PC-3 (cell line): Measurements from ENCODE around the gene LPCAT2. TPM values are rescaled to one million over a fixed set of nuclear protein-coding genes. Genes with fewer than 3 reads are reported as not detected.

Source experiments
- ATAC-seq: fragments of 200-7000 bp; cut with Tn5 transposase; 2 replicates; pipeline ENCODE4 v1.9.1; 2020; ENCODE audit warnings: mild to moderate bottlenecking, moderate library complexity
- BruUV-seq: library from RNA; stranded (reverse); fragments of 400-500 nt; replicated peaks from 2 replicates; lab custom pipeline; 2021; lab: Mats Ljungman, UMichigan
- CTCF ChIA-PET: fragments of 300-600 bp; sonication (Branson Sonifier 250); formaldehyde crosslinking; loops from one replicate; lab custom pipeline; 2022; ENCODE audit warnings: antibody characterized with exemption; lab: Charles Lee
- POLR2A ChIA-PET: fragments of 300-600 bp; sonication (Branson Sonifier 250); formaldehyde crosslinking; loops from one replicate; lab custom pipeline; 2022; ENCODE audit warnings: antibody characterized with exemption; ENCODE audit not compliant: unreplicated experiment; lab: Charles Lee
- DNase-seq: peaks from one replicate; pipeline ENCODE4 v3.0.0-alpha.2; 2015
- H2AFZ ChIP-seq: fragments of 300-600 bp; sonication (generic); 2 replicates; pipeline ENCODE4 v1.6.0; 2016; ENCODE audit warnings: antibody characterized with exemption, low read length
- H3F3A ChIP-seq: fragments of 300-600 bp; sonication (generic); one replicate; pipeline ENCODE4 v1.6.0; 2017; ENCODE audit warnings: antibody characterized with exemption, low read length, control low read depth, mild to moderate bottlenecking; ENCODE audit not compliant: unreplicated experiment
- H3K27ac ChIP-seq: fragments of 300-600 bp; sonication (generic); 2 replicates; pipeline ENCODE4 v1.5.1; 2016; ENCODE audit warnings: mild to moderate bottlenecking, low read length
- H3K27me3 ChIP-seq: fragments of 300-600 bp; sonication (generic); 2 replicates; pipeline ENCODE4 v1.6.1; 2016; ENCODE audit warnings: low read length, mixed read lengths
- H3K36me3 ChIP-seq: fragments of 300-600 bp; sonication (generic); 2 replicates; pipeline ENCODE4 v1.6.1; 2016; ENCODE audit warnings: low read depth, mixed run types, low read length, mixed read lengths
- H3K4me1 ChIP-seq: fragments of 300-600 bp; sonication (generic); 2 replicates; pipeline ENCODE4 v1.5.1; 2016; ENCODE audit warnings: low read length; ENCODE audit not compliant: insufficient read depth
- H3K4me2 ChIP-seq: fragments of 300-600 bp; sonication (generic); 2 replicates; pipeline ENCODE4 v1.6.0; 2016; ENCODE audit warnings: low read length
- H3K4me3 ChIP-seq: fragments of 300-600 bp; sonication (generic); 2 replicates; pipeline ENCODE4 v1.5.1; 2016; ENCODE audit warnings: mild to moderate bottlenecking, low read length, mixed read lengths
- H3K79me2 ChIP-seq: fragments of 300-600 bp; sonication (generic); 2 replicates; pipeline ENCODE4 v1.6.1; 2017; ENCODE audit warnings: low read length, mixed read lengths
- H3K9ac ChIP-seq: fragments of 300-600 bp; sonication (generic); 2 replicates; pipeline ENCODE4 v1.6.0; 2016; ENCODE audit warnings: mild to moderate bottlenecking, low read length
- H3K9me2 ChIP-seq: fragments of 300-600 bp; sonication (generic); replicated peaks from 2 replicates; pipeline ENCODE4 v1.6.1; 2016; ENCODE audit warnings: mixed run types, low read length, mixed read lengths
- H3K9me3 ChIP-seq: fragments of 300-600 bp; sonication (generic); 2 replicates; pipeline ENCODE4 v1.6.1; 2016; ENCODE audit warnings: low read length, mixed read lengths
- H4K20me1 ChIP-seq: fragments of 300-600 bp; sonication (generic); 2 replicates; pipeline ENCODE4 v1.6.1; 2016; ENCODE audit warnings: low read length, mixed read lengths
- EZH2 ChIP-seq: fragments of 300-600 bp; sonication (generic); IDR thresholded peaks from one replicate; pipeline ENCODE4 v1.6.1; 2017; ENCODE audit warnings: antibody characterized with exemption, mild to moderate bottlenecking, low read length; ENCODE audit not compliant: unreplicated experiment
- EZH2phosphoT487 ChIP-seq: fragments of 300-600 bp; sonication (generic); IDR thresholded peaks from 2 replicates; pipeline ENCODE4 v1.6.1; 2018; ENCODE audit warnings: mild to moderate bottlenecking, antibody characterized with exemption, low read length, borderline replicate concordance
- intact Hi-C: fragments of 100-400 bp; cut with micrococcal nuclease; formaldehyde crosslinking; loops from 2 replicates; pipeline ENCODE4 v1.9.0; 2023
- total RNA-seq: library from RNA; depleted of rRNA; stranded (reverse); fragments of >200 nt; gene quantifications from 2 replicates; pipeline ENCODE4 v1.2.3, GENCODE V29; 2014
- TF ChIP-seq, protein P1 (sequence below): fragments of 300-600 bp; sonication (generic); conservative IDR thresholded peaks from 2 replicates; pipeline ENCODE4 v1.5.1; 2017; ENCODE audit warnings: antibody characterized with exemption, low read depth, mild to moderate bottlenecking, low read length

Gene LPCAT2
- total RNA-seq, 1 experiment from 2014 or later: 8.0 TPM

DNA sequence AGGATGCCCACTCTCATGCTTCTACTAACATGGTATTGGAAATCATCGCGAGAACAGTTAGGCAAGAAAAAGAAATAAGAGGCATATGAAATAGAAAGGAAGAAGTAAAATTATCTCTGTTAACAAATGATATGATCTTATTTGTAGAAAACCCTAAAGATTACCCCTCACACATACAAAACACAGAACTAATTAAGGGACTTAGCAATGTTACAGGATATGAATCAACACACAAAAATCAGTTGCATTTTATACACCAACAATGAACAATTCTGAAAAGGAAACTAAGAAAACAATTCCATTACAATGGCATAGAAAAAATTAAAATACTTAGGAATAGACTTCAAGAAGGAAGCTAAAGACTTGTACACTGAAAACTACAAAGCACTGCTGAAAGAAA, 54.9 kb downstream of the LPCAT2 start:
- H3K9me2 ChIP-seq: no peaks in the 10 kb centered on the region
- no peak overlapping the region for H2AFZ ChIP-seq
- TF ChIP-seq EZH2phosphoT487: no peak
- no peak for TF ChIP-seq EZH2
- TF ChIP-seq, protein P1, sequence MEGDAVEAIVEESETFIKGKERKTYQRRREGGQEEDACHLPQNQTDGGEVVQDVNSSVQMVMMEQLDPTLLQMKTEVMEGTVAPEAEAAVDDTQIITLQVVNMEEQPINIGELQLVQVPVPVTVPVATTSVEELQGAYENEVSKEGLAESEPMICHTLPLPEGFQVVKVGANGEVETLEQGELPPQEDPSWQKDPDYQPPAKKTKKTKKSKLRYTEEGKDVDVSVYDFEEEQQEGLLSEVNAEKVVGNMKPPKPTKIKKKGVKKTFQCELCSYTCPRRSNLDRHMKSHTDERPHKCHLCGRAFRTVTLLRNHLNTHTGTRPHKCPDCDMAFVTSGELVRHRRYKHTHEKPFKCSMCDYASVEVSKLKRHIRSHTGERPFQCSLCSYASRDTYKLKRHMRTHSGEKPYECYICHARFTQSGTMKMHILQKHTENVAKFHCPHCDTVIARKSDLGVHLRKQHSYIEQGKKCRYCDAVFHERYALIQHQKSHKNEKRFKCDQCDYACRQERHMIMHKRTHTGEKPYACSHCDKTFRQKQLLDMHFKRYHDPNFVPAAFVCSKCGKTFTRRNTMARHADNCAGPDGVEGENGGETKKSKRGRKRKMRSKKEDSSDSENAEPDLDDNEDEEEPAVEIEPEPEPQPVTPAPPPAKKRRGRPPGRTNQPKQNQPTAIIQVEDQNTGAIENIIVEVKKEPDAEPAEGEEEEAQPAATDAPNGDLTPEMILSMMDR: no peak
- DNase-seq (no peak), ATAC-seq (no peak)
- no peak overlapping the region for H3K9ac ChIP-seq
- no TSS peak for BruUV-seq
- ChIA-PET CTCF (no interaction called here), POLR2A (no interaction called here)
- no peaks in the 10 kb centered on the region for H3K9me3 ChIP-seq
- H4K20me1 ChIP-seq: no peaks in the 10 kb centered on the region
- no peak overlapping the region for H3K4me3 ChIP-seq
- no peaks in the 10 kb centered on the region for H3K4me1 ChIP-seq
- no peaks in the 10 kb centered on the region for H3F3A ChIP-seq
- intact Hi-C loops: no loop called here
- H3K36me3 ChIP-seq: no peaks in the 10 kb centered on the region
- H3K79me2 ChIP-seq: no peaks in the 10 kb centered on the region
- H3K27ac ChIP-seq: no peak overlapping the region
- no peak overlapping the region for H3K4me2 ChIP-seq
- H3K27me3 ChIP-seq: no peaks in the 10 kb centered on the region

DNA sequence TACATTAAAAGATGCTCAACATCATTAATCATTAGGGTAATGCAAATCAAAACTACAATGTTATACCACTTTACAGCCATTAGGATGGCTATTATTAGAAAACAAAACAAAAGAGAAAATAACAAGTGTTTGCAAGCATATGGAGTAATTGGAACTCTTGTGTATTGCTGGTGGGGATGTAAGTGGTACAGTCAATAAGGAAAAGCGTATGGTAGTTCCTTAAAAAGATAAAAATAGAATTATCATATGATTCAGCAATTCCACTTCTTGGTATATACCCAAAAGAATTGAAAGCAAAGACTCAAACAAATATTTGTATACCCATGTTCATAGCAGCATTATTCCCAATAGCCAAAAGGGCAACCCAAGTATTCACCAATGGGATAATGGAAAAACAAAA, 56.2 kb downstream of the LPCAT2 start:
- H3K27ac ChIP-seq: no peak overlapping the region
- no peak overlapping the region for H3K4me2 ChIP-seq
- no peak overlapping the region for H3K4me3 ChIP-seq
- H3F3A ChIP-seq: no peaks in the 10 kb centered on the region
- H4K20me1 ChIP-seq: no peaks in the 10 kb centered on the region
- no peaks in the 10 kb centered on the region for H3K27me3 ChIP-seq
- H3K9me3 ChIP-seq: no peaks in the 10 kb centered on the region
- H3K9ac ChIP-seq: no peak overlapping the region
- intact Hi-C loops: no loop called here
- H3K79me2 ChIP-seq: no peaks in the 10 kb centered on the region
- ChIA-PET CTCF (no interaction called here), POLR2A (interaction anchor here (0.6 kb wide), 1 partner anchor 1047 kb away, joined by 5 read pairs; no protein-coding TSS in a partner anchor)
- TF ChIP-seq EZH2: no peak
- TF ChIP-seq, protein P1: no peak
- no peak for TF ChIP-seq EZH2phosphoT487
- H2AFZ ChIP-seq: no peak overlapping the region
- no peaks in the 10 kb centered on the region for H3K4me1 ChIP-seq
- no peak for DNase-seq
- no peaks in the 10 kb centered on the region for H3K36me3 ChIP-seq
- BruUV-seq: no TSS peak
- no peaks in the 10 kb centered on the region for H3K9me2 ChIP-seq
- no peak for ATAC-seq

DNA sequence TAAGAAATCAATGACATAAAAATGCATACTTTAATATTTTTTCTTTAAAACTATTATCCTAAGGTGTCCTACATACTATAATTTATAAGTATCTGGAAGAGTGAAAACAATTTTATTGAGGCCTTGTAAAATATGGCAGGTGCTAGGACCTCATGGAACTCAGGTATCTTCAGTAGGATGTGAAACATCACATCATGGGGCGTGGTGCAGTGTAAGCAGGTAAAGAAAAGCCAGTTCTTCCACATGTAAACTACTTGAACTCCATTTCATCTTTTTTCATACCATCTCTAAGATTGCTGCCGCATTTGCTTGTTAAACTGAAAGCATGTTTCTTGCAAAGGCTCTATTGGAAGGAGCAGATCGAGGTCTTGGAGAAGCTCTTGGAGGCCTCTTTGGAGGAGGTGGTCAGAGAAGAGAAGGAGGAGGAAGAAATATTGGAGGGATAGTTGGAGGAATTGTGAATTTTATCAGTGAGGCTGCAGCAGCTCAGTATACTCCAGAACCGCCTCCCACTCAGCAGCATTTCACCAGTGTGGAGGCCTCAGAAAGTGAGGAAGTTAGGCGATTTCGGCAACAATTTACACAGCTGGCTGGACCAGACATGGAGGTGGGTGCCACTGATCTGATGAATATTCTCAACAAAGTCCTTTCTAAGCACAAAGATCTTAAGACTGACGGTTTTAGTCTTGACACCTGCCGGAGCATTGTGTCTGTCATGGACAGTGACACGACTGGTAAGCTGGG, 57.7 kb downstream of the LPCAT2 start, which contains the start of gene CAPNS2:
TSS of gene CAPNS2 (plus strand) at position 253 of the 744 bp plus-strand sequence. CDS start at position 326, 73 bp downstream.
- intact Hi-C loops: no loop called here
- H3K4me3 ChIP-seq: no peak within 1 kb of the TSS
- ATAC-seq: no peak

More for the DNA sequence above, 57.7 kb downstream of the LPCAT2 start, which contains the start of gene CAPNS2:
- no peaks in the 10 kb centered on the region for H3K4me1 ChIP-seq
- no peaks in the 10 kb centered on the region for H4K20me1 ChIP-seq
- H3K79me2 ChIP-seq: no peaks in the 10 kb centered on the region
- H3K36me3 ChIP-seq: no peaks in the 10 kb centered on the region
- no peaks in the 10 kb centered on the region for H3F3A ChIP-seq
- no peak within 1 kb of the TSS for H3K27ac ChIP-seq
- no TSS peak for BruUV-seq
- H3K9me2 ChIP-seq: no peaks in the 10 kb centered on the region
- no peaks in the 10 kb centered on the region for H3K9me3 ChIP-seq
- TF ChIP-seq EZH2 (no peak), EZH2phosphoT487 (no peak)
- TF ChIP-seq, protein P1: no peak
- POLR2A ChIA-PET: no interaction called here
- H3K4me2 ChIP-seq: no peak within 1 kb of the TSS
- H2AFZ ChIP-seq: no peak within 1 kb of the TSS
- H3K9ac ChIP-seq: no peak within 1 kb of the TSS
- DNase-seq: no peak
- no peaks in the 10 kb centered on the region for H3K27me3 ChIP-seq
- CTCF ChIA-PET: no interaction called here
